NCI-H460 (cell line): ENCODE results near the gene TMEM235. TPM values are rescaled to one million over a fixed set of nuclear protein-coding genes. Genes with fewer than 3 reads are reported as not detected.
A peak's percentile ranks its signal among the peaks of the same experiment; 100 is the strongest.

ENCODE experiments used
- DNase-seq: peaks from one replicate; pipeline ENCODE4 v3.0.0-alpha.2; 2016; ENCODE audit warnings: low read depth; ENCODE audit errors: extremely low read depth
- total RNA-seq: library from RNA; depleted of rRNA; stranded (reverse); fragments of >200 nt; shearing (Covaris generic); gene quantifications from 2 replicates; pipeline ENCODE4 v1.2.3, GENCODE V29; 2014

The TMEM235 gene
- total RNA-seq, 1 experiment from 2014 or later = not detected

DNA sequence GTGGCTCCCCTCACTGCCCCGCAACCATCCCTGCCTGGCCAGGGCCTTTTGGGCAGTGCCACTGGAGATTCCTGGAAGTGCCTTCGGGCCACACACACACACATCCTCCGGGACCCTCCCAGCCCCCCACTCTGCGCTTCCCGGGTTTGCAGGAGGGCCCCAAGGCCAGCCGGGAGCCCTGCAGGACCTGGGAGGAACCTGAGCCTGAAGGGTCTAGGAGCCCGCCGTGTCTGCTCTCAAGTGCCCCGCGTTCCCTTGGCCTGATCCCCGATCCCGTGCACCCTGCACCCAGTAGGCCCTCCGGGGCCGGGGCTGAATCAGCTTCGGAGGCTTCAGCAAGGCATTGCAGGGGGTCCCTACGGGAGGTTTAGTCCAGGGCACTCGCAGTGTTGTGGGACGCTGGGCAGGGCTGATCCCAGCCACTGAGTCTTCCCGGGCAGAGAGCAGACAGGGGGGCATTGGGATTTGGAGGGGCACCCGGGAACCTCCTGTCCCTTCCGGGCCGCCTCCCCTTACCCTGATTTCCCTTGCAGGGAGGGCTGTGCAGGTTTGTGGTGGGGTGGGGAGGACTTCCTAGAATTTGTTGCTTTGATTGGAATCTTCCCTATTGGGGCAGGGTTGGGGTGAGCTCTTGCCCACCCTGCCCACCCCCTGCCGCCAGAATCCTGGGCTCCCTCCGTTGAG, 36.9 kb downstream of the TMEM235 start:
- DNase-seq = no peak

GRCh38 chr17:78268951-78269905, 37.8 kb downstream of the TMEM235 start:
- no peak for DNase-seq

DNA sequence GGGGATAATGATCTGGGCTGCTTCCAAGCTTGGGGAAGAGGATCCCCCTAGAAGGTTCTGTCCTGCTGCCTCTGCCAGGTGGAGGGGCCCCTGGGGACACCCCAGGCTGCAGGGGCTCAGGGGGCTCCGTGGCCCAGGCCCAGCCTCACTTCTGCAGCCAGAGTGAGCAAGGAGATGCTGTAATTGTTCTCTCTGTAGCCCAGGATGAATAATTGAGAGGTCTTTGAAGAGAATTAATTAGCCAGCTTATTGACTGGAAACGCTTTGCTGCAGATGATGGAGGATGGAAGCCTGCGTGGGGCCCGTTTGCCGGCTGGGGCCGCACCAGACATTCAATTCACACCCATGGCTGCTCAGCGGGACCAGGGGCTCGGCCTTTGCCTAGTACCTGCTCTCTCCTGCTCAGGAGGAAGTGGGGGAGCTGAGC, 38.5 kb downstream of the TMEM235 start:
- DNase-seq = no peak

GRCh38 chr17:78271419-78272170, 40.2 kb downstream of the TMEM235 start:
- DNase-seq = no peak

DNA sequence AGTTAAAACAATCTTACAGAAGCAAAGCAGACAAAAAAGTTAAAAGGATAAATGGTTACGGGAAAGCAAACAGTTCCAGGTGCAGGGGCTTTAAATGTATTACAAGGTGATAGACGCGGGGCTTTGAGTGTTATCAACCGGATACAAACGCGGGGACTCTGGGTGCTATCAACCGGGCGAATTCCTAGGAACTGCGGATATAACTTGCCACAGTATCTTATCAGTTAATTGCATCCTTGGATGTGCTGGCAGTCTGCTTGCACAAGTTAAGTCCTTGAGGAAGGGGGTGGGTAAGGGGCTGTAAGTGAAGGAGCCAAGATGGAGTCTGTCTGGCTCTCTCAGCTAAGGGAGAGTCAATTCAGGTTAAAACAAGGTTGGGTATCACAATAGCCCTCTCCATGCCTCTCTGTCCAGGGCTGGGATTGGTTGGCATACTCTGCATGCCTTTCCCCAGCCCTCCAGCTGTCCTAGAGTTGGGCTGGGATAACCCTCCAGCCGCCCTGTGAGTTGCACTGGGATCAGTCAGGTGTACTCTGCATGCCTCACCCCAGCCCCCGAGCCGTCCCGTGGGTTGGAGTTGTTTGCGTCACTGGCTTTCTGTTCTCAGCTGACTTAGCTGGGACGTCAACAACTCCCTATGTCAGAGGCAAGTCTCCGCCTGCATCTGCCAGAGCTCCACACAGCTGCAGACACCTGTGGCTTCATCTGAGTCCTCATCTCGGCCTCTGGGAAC, 40.9 kb downstream of the TMEM235 start:
- no peak for DNase-seq

DNA sequence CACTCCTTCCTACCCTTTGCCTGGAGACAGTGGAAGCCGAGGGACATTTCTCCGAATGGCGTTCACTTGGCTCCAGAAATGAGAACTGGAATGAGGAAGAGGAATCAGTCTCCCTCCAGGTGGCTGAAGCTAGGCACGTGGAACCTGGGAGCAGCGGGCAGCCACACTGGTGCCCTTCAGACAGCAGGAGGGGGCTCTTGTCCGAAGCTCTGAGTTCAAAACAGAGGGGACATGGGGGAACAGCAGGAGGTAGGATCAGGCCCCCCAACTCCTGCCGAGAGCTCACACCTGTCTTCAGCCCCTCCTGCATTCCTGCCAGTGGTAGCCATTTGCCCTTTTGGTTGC, 41.5 kb downstream of the TMEM235 start:
- DNase-seq = no peak

- no peak for DNase-seq
These were observed 42.4 kb downstream of the TMEM235 start for GRCh38 chr17:78273813-78274212.

- no peak for DNase-seq
These were observed 43.9 kb downstream of the TMEM235 start for GRCh38 chr17:78275355-78275754.

- no peak for DNase-seq
These were observed 44.9 kb downstream of the TMEM235 start for GRCh38 chr17:78276098-78276887.

DNA sequence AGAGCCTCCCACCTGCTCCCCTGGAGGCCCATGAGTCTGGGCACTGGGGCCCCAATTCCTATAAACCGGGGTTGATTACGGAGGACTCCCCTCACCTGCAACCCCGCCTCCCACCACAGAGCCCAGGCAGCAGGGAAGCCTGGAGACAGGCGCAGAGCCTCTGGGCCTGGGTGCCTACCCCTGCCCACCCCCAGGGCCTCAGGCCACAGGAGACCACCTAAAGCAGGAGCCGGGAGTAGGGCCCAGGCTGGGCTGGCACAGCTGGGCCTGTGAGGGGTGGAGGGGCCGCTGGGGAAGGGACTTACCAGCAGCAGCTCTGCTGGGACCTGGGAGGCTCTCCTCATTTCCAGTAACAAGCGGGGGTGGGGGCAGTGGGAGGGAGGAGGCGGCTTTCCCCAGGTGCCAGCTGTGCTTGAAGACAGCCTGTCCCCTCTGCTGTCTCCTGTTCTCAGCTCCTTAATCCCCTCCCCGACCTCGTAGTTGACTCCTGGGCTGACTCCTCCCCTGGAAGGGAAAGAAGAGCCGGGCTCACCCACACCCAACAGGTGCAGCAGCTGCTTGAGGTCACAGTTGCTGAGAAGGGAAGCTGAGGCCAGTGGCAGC, 46.8 kb downstream of the TMEM235 start:
- DNase-seq = no peak

DNA sequence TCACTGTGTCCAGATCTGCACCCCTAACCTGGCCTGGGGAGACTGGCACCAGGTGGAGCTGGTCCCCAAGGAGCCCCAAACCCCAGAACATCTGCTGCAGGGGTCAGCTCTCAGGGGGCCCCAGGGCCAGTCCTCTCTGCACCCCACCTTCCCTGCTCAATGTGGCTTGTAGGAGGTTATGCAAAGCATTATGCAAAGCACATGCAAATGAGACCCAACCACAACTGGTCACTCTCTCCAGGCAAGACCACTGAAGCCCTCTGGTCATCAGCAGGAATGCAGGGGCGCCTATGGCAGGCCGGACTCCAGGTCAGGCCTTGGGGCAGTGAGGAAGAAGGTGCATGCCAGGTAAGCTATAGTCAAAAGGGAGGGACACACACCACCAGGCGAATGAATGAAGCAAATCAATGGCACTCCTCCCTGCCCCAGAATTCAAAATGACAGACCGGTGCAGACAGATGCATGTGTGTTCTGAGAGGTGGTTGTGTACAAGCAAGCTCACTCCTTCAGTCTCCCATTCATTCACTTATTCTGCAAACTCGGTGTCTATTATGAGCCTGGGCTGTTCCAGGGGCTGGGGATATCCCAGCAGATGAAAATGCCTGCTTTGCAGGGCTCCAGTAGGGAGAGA, 48.0 kb downstream of the TMEM235 start:
- DNase-seq = no peak

DNA sequence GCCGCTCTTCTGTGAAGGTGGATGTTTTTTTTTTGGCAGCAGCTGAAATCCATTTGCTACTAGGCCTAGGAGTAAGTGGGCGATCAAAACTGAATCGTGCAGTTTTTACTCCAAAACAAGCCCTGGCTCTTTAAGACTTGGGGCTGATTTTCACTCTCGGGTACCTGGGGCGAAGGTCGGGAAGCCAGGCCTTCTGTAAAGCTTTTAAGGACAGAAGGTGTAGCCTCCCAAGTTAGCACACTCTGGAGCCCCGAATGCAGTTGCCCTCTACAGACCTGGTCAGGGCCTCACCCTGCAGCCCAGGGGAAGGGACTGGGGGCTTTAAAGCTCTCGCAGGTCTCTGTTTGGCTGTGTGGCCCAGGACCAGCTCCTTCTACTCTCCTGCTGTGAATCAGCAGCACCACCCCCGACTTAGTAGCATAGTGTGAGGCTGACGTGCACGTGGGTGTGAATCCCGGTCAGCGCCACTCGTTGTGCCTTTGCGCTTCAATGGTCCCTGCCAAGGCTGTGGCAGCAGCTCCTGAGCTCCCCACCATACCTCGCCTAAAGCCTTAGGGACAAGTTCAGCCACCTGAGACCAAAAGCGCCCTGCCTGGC, 49.9 kb downstream of the TMEM235 start:
- DNase-seq = peak; percentile 26

- no peak for DNase-seq
These were observed 52.7 kb downstream of the TMEM235 start for GRCh38 chr17:78284146-78284545.

GRCh38 chr17:78289004-78289403, 57.6 kb downstream of the TMEM235 start:
- no peak for DNase-seq

DNA sequence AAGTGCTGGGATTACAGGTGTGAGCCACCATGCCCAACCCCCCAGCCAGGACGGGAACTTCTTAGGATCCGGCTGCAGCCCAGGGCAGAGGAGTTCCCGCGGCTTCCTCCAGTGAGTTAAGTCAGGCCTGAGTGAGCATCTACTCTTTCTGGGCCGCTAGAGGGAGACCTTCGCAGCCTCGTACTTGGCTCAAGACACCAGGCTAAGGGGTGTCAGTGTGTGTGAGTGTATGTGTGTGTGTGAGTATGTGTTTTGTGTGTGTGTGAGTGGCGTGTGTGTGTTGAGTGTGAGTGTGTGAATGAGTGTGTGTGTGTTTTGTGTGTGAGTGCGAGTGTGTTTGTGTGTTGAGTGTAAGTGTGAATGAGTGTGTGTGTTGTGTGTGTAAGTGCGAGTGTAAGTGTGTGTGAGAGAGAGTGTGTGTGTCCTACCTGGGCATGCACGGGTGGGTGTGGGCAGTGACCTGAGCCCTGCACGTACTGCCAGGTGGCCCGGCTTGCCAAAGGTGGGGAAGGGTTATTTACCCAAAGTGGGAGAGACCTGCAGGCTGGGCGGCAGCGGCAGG, 58.5 kb downstream of the TMEM235 start:
- DNase-seq = peak; percentile 92
